AG08395 (cell line): ENCODE results near the gene ARHGAP25.

ENCODE experiments used
- DNase-seq: peaks from one replicate; pipeline ENCODE4 v3.0.0; 2012; ENCODE audit warnings: mixed read lengths, low spot score

Gene ARHGAP25

DNA sequence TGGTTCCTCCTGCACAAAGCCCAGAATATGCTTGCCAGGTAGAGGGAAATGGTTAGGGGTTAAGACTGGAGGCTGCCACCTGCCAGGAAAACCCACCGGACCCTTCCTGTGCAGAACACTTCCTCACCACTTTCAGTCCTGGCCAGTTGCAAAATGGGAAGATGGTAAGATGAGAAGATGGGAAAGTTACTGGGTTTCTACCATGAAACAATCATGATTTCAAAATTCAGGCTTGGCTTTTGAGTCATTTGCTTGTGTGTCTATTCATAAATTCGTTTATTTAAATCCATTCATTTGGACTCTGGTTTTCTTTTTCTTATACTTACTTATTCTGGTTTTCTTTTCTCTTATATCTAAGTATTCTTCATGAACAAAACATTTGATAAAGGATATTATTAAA is 129.4 kb downstream of the ARHGAP25 start:
- DNase-seq: no peak

GRCh38 chr2:68865108-68865507 is 130.5 kb downstream of the ARHGAP25 start:
- no peak for DNase-seq

DNA sequence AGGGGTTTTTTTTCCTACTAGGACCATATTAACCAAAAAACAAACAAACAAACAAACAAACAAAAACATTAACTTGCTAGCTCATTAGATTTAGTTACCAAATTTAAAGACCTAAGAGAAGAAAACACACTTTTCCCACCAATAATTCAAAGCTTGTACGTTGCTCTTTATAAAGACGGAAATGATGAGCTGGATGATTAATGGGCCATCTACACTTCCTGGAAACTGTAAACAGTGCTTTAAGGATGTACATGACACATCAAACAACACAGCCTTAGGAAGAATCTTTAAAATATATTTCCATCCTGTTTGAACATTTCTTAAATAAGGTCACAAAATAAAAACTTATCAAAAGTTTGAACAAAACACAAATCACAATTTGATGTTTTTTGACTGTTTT is 135.6 kb downstream of the ARHGAP25 start:
- DNase-seq: no peak

GRCh38 chr2:68871159-68871764 is 136.7 kb downstream of the ARHGAP25 start, which contains the start of gene BMP10:
Gene BMP10, minus strand, starts transcription at chr2:68871397. Its CDS starts 39 bp downstream, at chr2:68871358.
- DNase-seq: no peak
